HUES64 (cell line): ENCODE results near the gene CAPNS2.

Experiments
- H3K27ac ChIP-seq: 2 replicates; pipeline ENCODE4 v1.7.0; 2013; ENCODE audit warnings: low read depth, low read length, inconsistent platforms
- H3K27me3 ChIP-seq: 2 replicates; pipeline ENCODE4 v1.6.1; 2013; ENCODE audit warnings: mild to moderate bottlenecking, low read length; ENCODE audit not compliant: insufficient read depth
- H3K36me3 ChIP-seq: 2 replicates; pipeline ENCODE4 v1.6.1; 2013; ENCODE audit warnings: mild to moderate bottlenecking, low read length; ENCODE audit not compliant: insufficient read depth
- H3K4me1 ChIP-seq: 2 replicates; pipeline ENCODE4 v1.6.1; 2013; ENCODE audit warnings: mild to moderate bottlenecking, low read length, moderate library complexity; ENCODE audit not compliant: insufficient read depth
- H3K4me3 ChIP-seq: 2 replicates; pipeline ENCODE4 v1.5.1; 2013; ENCODE audit warnings: mild to moderate bottlenecking, low read length, moderate library complexity
- H3K9ac ChIP-seq: 2 replicates; pipeline ENCODE4 v1.6.1; 2013; ENCODE audit warnings: mild to moderate bottlenecking, low read depth, low read length
- H3K9me3 ChIP-seq: 2 replicates; pipeline ENCODE4 v1.6.1; 2013; ENCODE audit warnings: low read depth, low read length; ENCODE audit not compliant: insufficient read depth
- WGBS: fragments of 150-250, 120-280 bp; methylation state at CpG from one replicate; pipeline ENCODE4 v1.1.7; 2013; ENCODE audit warnings: missing lambda C conversion rate; 5-methylcytosine and 5-hydroxymethylcytosine counted together

Gene CAPNS2

DNA sequence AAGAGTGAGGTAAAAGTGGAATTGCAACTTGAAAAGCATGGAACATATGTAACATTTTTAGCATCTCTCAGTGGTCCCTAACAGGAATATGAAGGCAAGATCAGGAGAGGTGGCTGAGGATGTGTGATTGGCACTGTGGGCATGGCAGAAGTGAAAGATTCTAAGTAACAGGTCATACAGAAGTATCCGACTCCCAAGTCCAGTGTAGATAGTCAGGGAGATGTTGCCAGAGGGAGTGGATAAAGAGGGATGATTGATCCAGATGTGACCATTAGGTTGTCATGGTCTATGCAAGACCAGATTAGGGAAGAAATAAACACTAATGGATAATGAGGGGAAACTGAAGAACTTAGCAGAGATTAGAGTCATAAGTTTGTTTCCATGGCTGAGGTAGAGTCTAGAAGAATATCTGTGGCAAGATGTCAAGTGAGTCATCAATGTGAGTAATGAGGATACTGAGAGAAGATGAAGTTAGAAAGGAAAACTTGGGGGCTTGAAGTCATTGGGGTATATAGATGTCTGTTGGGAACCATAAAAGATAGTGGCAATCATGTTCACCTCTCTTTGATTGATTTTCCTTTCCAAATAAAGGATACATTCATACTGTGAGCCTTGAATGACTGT is 23.9 kb upstream of the CAPNS2 start:
- H3K9me3 ChIP-seq = no peaks in the 10 kb centered on the region
- H3K4me1 ChIP-seq = no peaks in the 10 kb centered on the region
- H3K4me3 ChIP-seq = no peak overlapping the region
- no peak overlapping the region for H3K9ac ChIP-seq
- 96% methylated on average over 1 of the region's 1 CpG for WGBS
- no peaks in the 10 kb centered on the region for H3K36me3 ChIP-seq
- H3K27ac ChIP-seq = no peak overlapping the region
- no peaks in the 10 kb centered on the region for H3K27me3 ChIP-seq

DNA sequence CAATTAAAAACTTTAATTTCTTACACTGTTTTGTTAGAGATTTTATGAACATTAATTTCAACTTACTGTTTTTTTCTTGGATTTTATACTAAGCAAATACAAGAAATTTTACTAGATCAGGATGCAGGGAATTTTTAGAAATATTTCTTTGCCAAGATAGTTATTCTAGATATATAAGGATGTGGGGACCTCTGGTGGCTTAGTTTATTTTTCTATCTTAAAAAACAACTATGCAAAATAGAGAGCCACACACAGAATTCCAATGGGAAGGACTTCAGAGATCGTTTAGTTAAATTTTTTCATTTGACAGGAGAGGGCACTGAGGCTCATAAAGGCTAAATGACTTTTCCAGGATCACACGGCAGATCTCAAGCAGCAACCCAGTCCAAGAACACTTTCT is 23.0 kb upstream of the CAPNS2 start:
- Histone ChIP-seq H3K27me3 (no peaks in the 10 kb centered on the region), H3K4me3 (no peak overlapping the region), H3K9me3 (no peaks in the 10 kb centered on the region), H3K36me3 (no peaks in the 10 kb centered on the region), H3K9ac (no peak overlapping the region), H3K4me1 (no peaks in the 10 kb centered on the region), H3K27ac (no peak overlapping the region)
- 67% methylated on average over 2 of the region's 2 CpGs for WGBS

DNA sequence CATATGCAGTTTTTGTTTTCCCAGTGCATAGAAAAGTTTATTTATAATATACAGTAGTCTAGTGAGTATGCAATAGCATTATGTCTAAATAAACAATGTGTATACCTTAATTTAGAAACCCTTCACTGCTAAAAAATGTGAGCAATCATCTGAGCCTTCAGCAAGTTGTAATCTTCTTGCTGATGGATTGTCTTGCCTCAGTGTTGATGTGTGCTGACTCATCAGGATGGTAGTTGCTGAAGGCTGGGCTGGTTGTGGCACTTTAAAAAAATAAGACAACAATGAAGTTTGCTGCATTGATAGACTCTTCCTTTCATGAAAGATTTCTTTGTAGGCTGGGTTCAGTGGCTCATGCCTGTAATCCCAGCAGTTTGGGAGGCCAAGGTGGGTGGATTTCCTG is 13.9 kb upstream of the CAPNS2 start:
- no peak overlapping the region for H3K27ac ChIP-seq
- H3K27me3 ChIP-seq = no peaks in the 10 kb centered on the region
- no peaks in the 10 kb centered on the region for H3K9me3 ChIP-seq
- H3K9ac ChIP-seq = no peak overlapping the region
- no peak overlapping the region for H3K4me3 ChIP-seq
- H3K36me3 ChIP-seq = no peaks in the 10 kb centered on the region; the same call in 1 of the 2 replicates
- H3K4me1 ChIP-seq = no peaks in the 10 kb centered on the region; the same call in 1 of the 2 replicates

DNA sequence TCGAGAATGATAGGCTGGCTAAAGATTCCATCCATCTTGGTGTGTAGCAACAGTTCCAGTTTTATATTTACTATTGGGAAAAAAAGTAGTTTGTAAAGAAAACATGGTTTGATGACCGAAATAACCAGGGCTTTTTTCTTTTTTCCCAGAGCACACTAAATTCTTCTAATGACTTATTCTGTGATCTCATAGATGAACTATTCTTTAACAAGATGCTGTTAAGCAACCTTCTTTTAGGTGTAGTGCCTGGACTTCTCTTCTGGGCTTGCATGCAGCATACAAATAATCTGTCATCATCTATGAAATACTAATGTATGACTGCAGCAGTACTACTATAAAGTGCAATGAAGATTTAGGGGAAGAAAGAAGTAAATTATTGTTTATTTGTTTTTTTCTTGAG is 11.0 kb upstream of the CAPNS2 start:
- Histone ChIP-seq H3K27ac (no peak overlapping the region), H3K9me3 (no peaks in the 10 kb centered on the region), H3K4me3 (no peak overlapping the region), H3K27me3 (no peaks in the 10 kb centered on the region), H3K36me3 (no peaks in the 10 kb centered on the region), H3K4me1 (no peaks in the 10 kb centered on the region; the same call in 1 of the 2 replicates), H3K9ac (no peak overlapping the region)
- 89% methylated on average over 1 of the region's 2 CpGs for WGBS

GRCh38 chr16:55557186-55557585 is 9.3 kb upstream of the CAPNS2 start:
- Histone ChIP-seq H3K27ac (no peak overlapping the region), H3K4me3 (no peak overlapping the region), H3K27me3 (no peaks in the 10 kb centered on the region), H3K9me3 (no peaks in the 10 kb centered on the region), H3K36me3 (no peaks in the 10 kb centered on the region), H3K9ac (no peak overlapping the region), H3K4me1 (no peaks in the 10 kb centered on the region; the same call in 1 of the 2 replicates)

DNA sequence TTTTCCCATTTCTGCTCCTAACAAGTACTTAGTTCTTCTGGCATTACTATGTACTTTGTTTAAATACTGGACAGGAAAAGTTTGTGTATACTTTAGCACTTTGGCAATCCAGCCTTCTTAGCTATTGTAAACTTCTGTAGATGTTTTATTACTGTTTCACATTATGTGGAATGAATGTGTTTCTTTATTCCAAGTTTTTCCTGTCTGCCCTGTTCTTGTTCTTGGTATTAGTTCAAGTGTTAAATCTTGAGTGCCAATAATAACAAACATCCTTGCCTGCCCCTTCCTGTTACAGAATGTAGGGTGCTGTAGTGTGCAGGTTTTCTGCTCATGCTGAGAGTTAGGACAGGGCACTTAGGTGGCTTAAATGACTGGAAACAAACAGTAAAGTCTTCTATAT is 7.3 kb upstream of the CAPNS2 start:
- Histone ChIP-seq H3K9me3 (no peaks in the 10 kb centered on the region), H3K36me3 (no peaks in the 10 kb centered on the region), H3K4me3 (no peak overlapping the region), H3K4me1 (no peaks in the 10 kb centered on the region), H3K27ac (no peak overlapping the region), H3K9ac (no peak overlapping the region), H3K27me3 (no peaks in the 10 kb centered on the region)

DNA sequence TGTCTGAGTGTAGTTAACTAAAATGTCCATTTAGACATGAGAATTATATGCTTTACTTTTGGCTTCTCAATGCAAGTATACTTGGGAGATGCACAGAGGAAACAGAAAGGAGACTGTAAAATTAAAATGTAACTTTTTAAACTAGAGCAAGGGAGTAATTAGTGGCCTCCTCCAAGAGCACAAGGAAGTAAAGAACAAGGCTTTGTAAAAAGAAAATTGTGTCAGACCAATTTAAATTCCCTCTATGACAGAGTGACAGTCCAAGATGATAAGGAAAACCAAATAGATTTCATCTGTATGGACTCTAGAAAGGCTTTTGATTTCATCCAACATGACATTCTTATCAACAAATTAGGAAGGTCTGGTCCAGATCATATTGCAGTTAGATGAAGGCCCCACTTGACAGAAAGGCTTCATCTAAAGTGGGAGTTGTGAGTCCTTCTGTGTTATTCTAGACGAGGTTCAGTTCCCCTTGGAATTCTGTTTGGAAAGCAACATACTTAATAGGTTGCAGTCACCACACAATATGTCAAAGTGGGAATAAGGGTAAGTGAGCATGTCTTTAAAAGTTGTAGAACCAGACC is 6.5 kb upstream of the CAPNS2 start:
- H3K9ac ChIP-seq = no peak overlapping the region
- no peaks in the 10 kb centered on the region for H3K36me3 ChIP-seq
- H3K27ac ChIP-seq = no peak overlapping the region
- WGBS = 100% methylated on average over 1 of the region's 1 CpG
- no peak overlapping the region for H3K4me3 ChIP-seq
- H3K9me3 ChIP-seq = no peaks in the 10 kb centered on the region
- H3K27me3 ChIP-seq = no peaks in the 10 kb centered on the region
- H3K4me1 ChIP-seq = no peaks in the 10 kb centered on the region

- H3K4me3 ChIP-seq = no peak overlapping the region
- no peak overlapping the region for H3K9ac ChIP-seq
- no peaks in the 10 kb centered on the region for H3K36me3 ChIP-seq
- H3K27me3 ChIP-seq = no peaks in the 10 kb centered on the region
- H3K9me3 ChIP-seq = no peaks in the 10 kb centered on the region
- 100% methylated on average over 1 of the region's 2 CpGs for WGBS
- no peak overlapping the region for H3K27ac ChIP-seq
- H3K4me1 ChIP-seq = no peaks in the 10 kb centered on the region
Measured at GRCh38 chr16:55561319-55561848, 5.1 kb upstream of the CAPNS2 start.

- WGBS = no CpG with 5 or more reads among the region's 1 CpG
- no peaks in the 10 kb centered on the region for H3K4me1 ChIP-seq
- no peaks in the 10 kb centered on the region for H3K9me3 ChIP-seq
- H3K4me3 ChIP-seq = no peak overlapping the region
- H3K9ac ChIP-seq = no peak overlapping the region
- H3K27ac ChIP-seq = no peak overlapping the region
- no peaks in the 10 kb centered on the region for H3K36me3 ChIP-seq
- no peaks in the 10 kb centered on the region for H3K27me3 ChIP-seq
Measured at GRCh38 chr16:55562936-55563335, 3.5 kb upstream of the CAPNS2 start.

- Histone ChIP-seq H3K27ac (no peak overlapping the region), H3K36me3 (no peaks in the 10 kb centered on the region), H3K4me3 (no peak overlapping the region), H3K9me3 (no peaks in the 10 kb centered on the region), H3K27me3 (no peaks in the 10 kb centered on the region), H3K9ac (no peak overlapping the region), H3K4me1 (no peaks in the 10 kb centered on the region)
- no CpG with 5 or more reads among the region's 2 CpGs for WGBS
Measured at GRCh38 chr16:55563797-55564196, 2.7 kb upstream of the CAPNS2 start.

DNA sequence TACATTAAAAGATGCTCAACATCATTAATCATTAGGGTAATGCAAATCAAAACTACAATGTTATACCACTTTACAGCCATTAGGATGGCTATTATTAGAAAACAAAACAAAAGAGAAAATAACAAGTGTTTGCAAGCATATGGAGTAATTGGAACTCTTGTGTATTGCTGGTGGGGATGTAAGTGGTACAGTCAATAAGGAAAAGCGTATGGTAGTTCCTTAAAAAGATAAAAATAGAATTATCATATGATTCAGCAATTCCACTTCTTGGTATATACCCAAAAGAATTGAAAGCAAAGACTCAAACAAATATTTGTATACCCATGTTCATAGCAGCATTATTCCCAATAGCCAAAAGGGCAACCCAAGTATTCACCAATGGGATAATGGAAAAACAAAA is 1.4 kb upstream of the CAPNS2 start:
- Histone ChIP-seq H3K9ac (no peak overlapping the region), H3K27ac (no peak overlapping the region), H3K4me3 (no peak overlapping the region), H3K9me3 (no peaks in the 10 kb centered on the region), H3K4me1 (no peaks in the 10 kb centered on the region), H3K36me3 (no peaks in the 10 kb centered on the region), H3K27me3 (no peaks in the 10 kb centered on the region)
- no CpG with 5 or more reads among the region's 1 CpG for WGBS

GRCh38 chr16:55567382-55567781 is 898 bp downstream of the CAPNS2 start:
- H3K9me3 ChIP-seq = no peaks in the 10 kb centered on the region
- H3K36me3 ChIP-seq = no peaks in the 10 kb centered on the region
- no peaks in the 10 kb centered on the region for H3K27me3 ChIP-seq
- no peak overlapping the region for H3K27ac ChIP-seq
- WGBS = 91% methylated on average over 3 of the region's 3 CpGs
- H3K4me3 ChIP-seq = no peak overlapping the region
- no peak overlapping the region for H3K9ac ChIP-seq
- no peaks in the 10 kb centered on the region for H3K4me1 ChIP-seq
